Common myeloid progenitor, CD34-positive (primary cell): Measurements from ENCODE around the gene TIAM2.

Experiments used
- CTCF ChIA-PET: fragments of 350-600 bp; sonication (Branson Sonifier 250); formaldehyde crosslinking; loops from one replicate; lab custom pipeline; 2021; ENCODE audit warnings: antibody characterized with exemption; lab: Charles Lee
- POLR2A ChIA-PET: fragments of 350-600 bp; sonication (Branson Sonifier 250); formaldehyde crosslinking; loops from one replicate; lab custom pipeline; 2021; ENCODE audit warnings: antibody characterized with exemption; lab: Charles Lee
- DNase-seq, 3 donors: peaks; one replicate each; pipeline versions ENCODE4 v3.0.0 to v3.0.0-alpha.2; 2013
- H3K27ac ChIP-seq, 2 experiments: 1 replicate in 1 of 2; 2 replicates in 1 of 2; pipeline ENCODE4 v1.7.0; 2013; ENCODE audit warnings: inconsistent platforms in 2 of 2, low read length in 2 of 2, mild to moderate bottlenecking in 2 of 2, low read depth in 1 of 2, moderate library complexity in 1 of 2; ENCODE audit not compliant: severe bottlenecking in 2 of 2, insufficient read depth in 1 of 2, poor library complexity in 1 of 2
- H3K27me3 ChIP-seq, 5 experiments: replicated peaks in 2 of 5; 1 replicate in 3 of 5; 2 replicates in 2 of 5; pipeline versions ENCODE4 v1.6.1 to v1.7.0; 2013; ENCODE audit warnings: low read length in 4 of 5, mild to moderate bottlenecking in 2 of 5, moderate library complexity in 2 of 5, inconsistent platforms in 1 of 5; ENCODE audit not compliant: insufficient read depth in 5 of 5, control insufficient read depth in 4 of 5
- H3K36me3 ChIP-seq, 4 experiments: 1 replicate in 2 of 4; 2 replicates in 2 of 4; pipeline versions ENCODE4 v1.6.1 to v1.7.0; 2013; ENCODE audit warnings: low read length in 3 of 4, control low read depth in 1 of 4, mild to moderate bottlenecking in 1 of 4; ENCODE audit not compliant: control insufficient read depth in 4 of 4, insufficient read depth in 4 of 4
- H3K4me1 ChIP-seq, 4 experiments: 1 replicate in 3 of 4; 2 replicates in 1 of 4; pipeline versions ENCODE4 v1.6.1 to v1.7.1; 2013; ENCODE audit warnings: low read length in 3 of 4, mild to moderate bottlenecking in 3 of 4, control low read depth in 1 of 4, inconsistent platforms in 1 of 4, moderate library complexity in 1 of 4; ENCODE audit not compliant: control insufficient read depth in 4 of 4, insufficient read depth in 4 of 4; ENCODE audit errors: control extremely low read depth in 1 of 4
- H3K4me3 ChIP-seq, 7 experiments: 1 replicate in 4 of 7; 2 replicates in 3 of 7; pipeline versions ENCODE4 v1.5.1 to v1.7.0; 2013; ENCODE audit warnings: mild to moderate bottlenecking in 7 of 7, low read length in 6 of 7, moderate library complexity in 6 of 7, inconsistent platforms in 2 of 7, low read depth in 2 of 7, control low read depth in 1 of 7; ENCODE audit not compliant: insufficient read depth in 4 of 7, control insufficient read depth in 1 of 7; ENCODE audit errors: extremely low read depth in 1 of 7
- H3K9me3 ChIP-seq, 5 experiments: 1 replicate in 4 of 5; 2 replicates in 1 of 5; pipeline versions ENCODE4 v1.6.1 to v1.7.1; 2013; ENCODE audit warnings: low read length in 4 of 5, mild to moderate bottlenecking in 2 of 5, inconsistent platforms in 1 of 5, low read depth in 1 of 5, moderate library complexity in 1 of 5; ENCODE audit not compliant: control insufficient read depth in 4 of 5, insufficient read depth in 2 of 5; ENCODE audit errors: control extremely low read depth in 1 of 5
- WGBS: methylation state at CpG from one replicate; pipeline ENCODE4 v1.1.5; 2013; ENCODE audit not compliant: insufficient coverage; 5-methylcytosine and 5-hydroxymethylcytosine counted together

The TIAM2 gene

DNA sequence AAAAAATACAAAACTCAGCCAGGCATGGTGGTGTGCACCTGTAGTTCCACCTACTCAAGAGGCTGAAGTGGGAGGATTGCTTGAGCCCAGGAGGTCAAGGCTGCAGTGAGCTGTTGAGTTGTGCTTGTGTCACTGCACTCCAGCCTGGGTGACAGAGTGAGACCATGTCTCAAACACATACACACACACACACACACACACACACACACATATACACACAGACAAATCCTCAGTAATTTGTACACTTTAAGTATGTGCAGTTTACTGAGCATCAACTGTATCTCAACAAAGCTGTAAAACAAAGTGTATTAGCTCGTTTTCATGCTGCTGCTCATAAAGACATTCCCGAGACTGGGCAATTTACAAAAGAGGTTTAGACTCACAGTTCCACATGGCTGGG lies 311.8 kb downstream of the TIAM2 start:
- DNase-seq = no peak
- no peak overlapping the region for H3K27ac ChIP-seq
- H3K4me3 ChIP-seq = no peak overlapping the region
- H3K27me3 ChIP-seq = no peaks in the 10 kb centered on the region
- CTCF ChIA-PET = no interaction called here
- H3K4me1 ChIP-seq = no peaks in the 10 kb centered on the region
- POLR2A ChIA-PET = no interaction called here
- whole genome bisulfite sequencing = 95% methylated on average over 2 of the region's 2 CpGs
- H3K36me3 ChIP-seq = peaks cover 12 to 55% (median 33%) of the 10 kb centered on the region in 4 experiments
- H3K9me3 ChIP-seq = no peaks in the 10 kb centered on the region
